ENCODE measurements around the gene NDUFV1.

The NDUFV1 gene

GRCh38 chr11:67641338-67642172 is 34.8 kb downstream of the NDUFV1 start:
- no peak for DNase-seq

GRCh38 chr11:67642173-67643120 is 35.7 kb downstream of the NDUFV1 start:
- DNase-seq: no peak

- DNase-seq: no peak
These were observed 37.3 kb downstream of the NDUFV1 start for GRCh38 chr11:67644042-67644441.

GRCh38 chr11:67644472-67645418 is 38.0 kb downstream of the NDUFV1 start:
- no peak for DNase-seq

GRCh38 chr11:67645521-67646461 is 39.1 kb downstream of the NDUFV1 start:
- no peak for DNase-seq

- no peak for DNase-seq
These were observed 40.0 kb downstream of the NDUFV1 start for GRCh38 chr11:67646535-67647336.

GRCh38 chr11:67647471-67647870 is 40.7 kb downstream of the NDUFV1 start:
- no peak for DNase-seq

GRCh38 chr11:67648140-67648795 is 41.5 kb downstream of the NDUFV1 start:
- peak; percentile 28 for DNase-seq

GRCh38 chr11:67648796-67649613 is 42.3 kb downstream of the NDUFV1 start:
- no peak for DNase-seq

GRCh38 chr11:67649634-67650510 is 43.1 kb downstream of the NDUFV1 start:
- no peak for DNase-seq

- no peak for DNase-seq
These were observed 45.4 kb downstream of the NDUFV1 start for GRCh38 chr11:67651976-67652781.

GRCh38 chr11:67652965-67653845 is 46.5 kb downstream of the NDUFV1 start:
- no peak for DNase-seq

- DNase-seq: no peak
These were observed 47.5 kb downstream of the NDUFV1 start for GRCh38 chr11:67654225-67654624.

- no peak for DNase-seq
These were observed 49.7 kb downstream of the NDUFV1 start for GRCh38 chr11:67656278-67656922.

- no peak for DNase-seq
These were observed 50.6 kb downstream of the NDUFV1 start for GRCh38 chr11:67657300-67657699.
